Liver (tissue), 3 donors: ENCODE data around the gene KRTAP2-3.

Experiments
- CTCF ChIP-seq: fragments of 150-350 bp; IDR thresholded peaks from 2 replicates; pipeline ENCODE4 v1.5.1; 2017; ENCODE audit warnings: improper control_type of control experiment, low read depth, low read length; ENCODE audit not compliant: missing input control
- EGR1 ChIP-seq, 2 donors: IDR thresholded peaks; 2 replicates each; pipeline ENCODE4 v1.6.1; 2016 to 2018; ENCODE audit warnings: antibody characterized with exemption in 2 of 2, low read depth in 2 of 2
- GABPA ChIP-seq, 2 donors: IDR thresholded peaks in 1 of 2; conservative IDR thresholded peaks in 1 of 2; 2 replicates each; pipeline ENCODE4 v1.6.1; 2016; ENCODE audit warnings: antibody characterized with exemption in 2 of 2, mild to moderate bottlenecking in 1 of 2, moderate library complexity in 1 of 2
- HNF4A ChIP-seq, 2 donors: conservative IDR thresholded peaks; 2 replicates each; pipeline ENCODE4 v1.6.1; 2016; ENCODE audit warnings: antibody characterized with exemption in 2 of 2, mild to moderate bottlenecking in 2 of 2
- JUND ChIP-seq, 2 donors: IDR thresholded peaks; 2 replicates each; pipeline ENCODE4 v1.6.1; 2016; ENCODE audit warnings: antibody characterized with exemption in 2 of 2
- SP1 ChIP-seq: IDR thresholded peaks from 2 replicates; pipeline ENCODE4 v1.6.1; 2018; ENCODE audit warnings: antibody characterized with exemption, mild to moderate bottlenecking
- TAF1 ChIP-seq: conservative IDR thresholded peaks from 2 replicates; pipeline ENCODE4 v1.6.1; 2016; ENCODE audit warnings: antibody characterized with exemption, mild to moderate bottlenecking
- TF ChIP-seq, protein P1 (sequence below): IDR thresholded peaks from 2 replicates; pipeline ENCODE4 v1.6.1; 2016; ENCODE audit warnings: antibody characterized with exemption
- TF ChIP-seq, protein P2 (sequence below): IDR thresholded peaks from 2 replicates; pipeline ENCODE4 v1.6.1; 2016; ENCODE audit warnings: antibody characterized with exemption, mild to moderate bottlenecking
- TF ChIP-seq, protein P3 (sequence below): IDR thresholded peaks from 2 replicates; pipeline ENCODE4 v1.6.1; 2016; ENCODE audit warnings: antibody characterized with exemption
- TF ChIP-seq, protein P4 (sequence below): IDR thresholded peaks from 2 replicates; pipeline ENCODE4 v1.6.1; 2016; ENCODE audit warnings: antibody characterized with exemption
- donor health status: healthy.
- donor health status: healthy.

DNA sequence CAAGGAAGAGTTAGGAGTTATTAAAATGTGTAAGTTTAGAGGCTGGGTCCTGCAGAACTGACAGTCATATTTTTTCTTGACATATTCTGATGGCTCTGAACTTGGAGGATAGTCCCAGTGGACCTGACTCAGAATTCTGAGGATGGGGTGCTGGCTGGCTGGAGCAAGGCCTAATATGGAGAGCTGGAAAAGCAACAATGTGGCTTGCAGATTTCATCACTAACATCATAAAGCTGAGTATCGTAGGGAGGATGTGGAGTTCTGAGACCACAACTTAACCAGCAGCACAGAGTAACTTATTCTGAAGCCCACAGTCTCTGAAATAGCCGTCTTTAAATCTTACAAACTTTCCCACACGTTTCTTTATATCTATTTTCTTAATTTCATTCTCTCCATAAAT lies 35.2 kb downstream of the KRTAP2-3 start:
- no peak for TF ChIP-seq CTCF
- TF ChIP-seq, protein P1, sequence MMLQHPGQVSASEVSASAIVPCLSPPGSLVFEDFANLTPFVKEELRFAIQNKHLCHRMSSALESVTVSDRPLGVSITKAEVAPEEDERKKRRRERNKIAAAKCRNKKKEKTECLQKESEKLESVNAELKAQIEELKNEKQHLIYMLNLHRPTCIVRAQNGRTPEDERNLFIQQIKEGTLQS, result no peak
- TF ChIP-seq EGR1 (IDR thresholded peaks at IDR 0.05; ENCODE audit: low read depth in 2 of 2), result no peak
- TF ChIP-seq, protein P2, sequence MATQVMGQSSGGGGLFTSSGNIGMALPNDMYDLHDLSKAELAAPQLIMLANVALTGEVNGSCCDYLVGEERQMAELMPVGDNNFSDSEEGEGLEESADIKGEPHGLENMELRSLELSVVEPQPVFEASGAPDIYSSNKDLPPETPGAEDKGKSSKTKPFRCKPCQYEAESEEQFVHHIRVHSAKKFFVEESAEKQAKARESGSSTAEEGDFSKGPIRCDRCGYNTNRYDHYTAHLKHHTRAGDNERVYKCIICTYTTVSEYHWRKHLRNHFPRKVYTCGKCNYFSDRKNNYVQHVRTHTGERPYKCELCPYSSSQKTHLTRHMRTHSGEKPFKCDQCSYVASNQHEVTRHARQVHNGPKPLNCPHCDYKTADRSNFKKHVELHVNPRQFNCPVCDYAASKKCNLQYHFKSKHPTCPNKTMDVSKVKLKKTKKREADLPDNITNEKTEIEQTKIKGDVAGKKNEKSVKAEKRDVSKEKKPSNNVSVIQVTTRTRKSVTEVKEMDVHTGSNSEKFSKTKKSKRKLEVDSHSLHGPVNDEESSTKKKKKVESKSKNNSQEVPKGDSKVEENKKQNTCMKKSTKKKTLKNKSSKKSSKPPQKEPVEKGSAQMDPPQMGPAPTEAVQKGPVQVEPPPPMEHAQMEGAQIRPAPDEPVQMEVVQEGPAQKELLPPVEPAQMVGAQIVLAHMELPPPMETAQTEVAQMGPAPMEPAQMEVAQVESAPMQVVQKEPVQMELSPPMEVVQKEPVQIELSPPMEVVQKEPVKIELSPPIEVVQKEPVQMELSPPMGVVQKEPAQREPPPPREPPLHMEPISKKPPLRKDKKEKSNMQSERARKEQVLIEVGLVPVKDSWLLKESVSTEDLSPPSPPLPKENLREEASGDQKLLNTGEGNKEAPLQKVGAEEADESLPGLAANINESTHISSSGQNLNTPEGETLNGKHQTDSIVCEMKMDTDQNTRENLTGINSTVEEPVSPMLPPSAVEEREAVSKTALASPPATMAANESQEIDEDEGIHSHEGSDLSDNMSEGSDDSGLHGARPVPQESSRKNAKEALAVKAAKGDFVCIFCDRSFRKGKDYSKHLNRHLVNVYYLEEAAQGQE, result no peak
- TF ChIP-seq JUND (IDR thresholded peaks at IDR 0.05), result no peak
- no peak for TF ChIP-seq GABPA (IDR thresholded peaks at IDR 0.05 in 1 of 2, conservative IDR thresholded peaks at IDR 0.05 in 1 of 2)
- no peak for TF ChIP-seq TAF1
- TF ChIP-seq SP1, result no peak
- TF ChIP-seq, protein P3, sequence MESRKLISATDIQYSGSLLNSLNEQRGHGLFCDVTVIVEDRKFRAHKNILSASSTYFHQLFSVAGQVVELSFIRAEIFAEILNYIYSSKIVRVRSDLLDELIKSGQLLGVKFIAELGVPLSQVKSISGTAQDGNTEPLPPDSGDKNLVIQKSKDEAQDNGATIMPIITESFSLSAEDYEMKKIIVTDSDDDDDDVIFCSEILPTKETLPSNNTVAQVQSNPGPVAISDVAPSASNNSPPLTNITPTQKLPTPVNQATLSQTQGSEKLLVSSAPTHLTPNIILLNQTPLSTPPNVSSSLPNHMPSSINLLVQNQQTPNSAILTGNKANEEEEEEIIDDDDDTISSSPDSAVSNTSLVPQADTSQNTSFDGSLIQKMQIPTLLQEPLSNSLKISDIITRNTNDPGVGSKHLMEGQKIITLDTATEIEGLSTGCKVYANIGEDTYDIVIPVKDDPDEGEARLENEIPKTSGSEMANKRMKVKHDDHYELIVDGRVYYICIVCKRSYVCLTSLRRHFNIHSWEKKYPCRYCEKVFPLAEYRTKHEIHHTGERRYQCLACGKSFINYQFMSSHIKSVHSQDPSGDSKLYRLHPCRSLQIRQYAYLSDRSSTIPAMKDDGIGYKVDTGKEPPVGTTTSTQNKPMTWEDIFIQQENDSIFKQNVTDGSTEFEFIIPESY, result no peak
- TF ChIP-seq, protein P4, sequence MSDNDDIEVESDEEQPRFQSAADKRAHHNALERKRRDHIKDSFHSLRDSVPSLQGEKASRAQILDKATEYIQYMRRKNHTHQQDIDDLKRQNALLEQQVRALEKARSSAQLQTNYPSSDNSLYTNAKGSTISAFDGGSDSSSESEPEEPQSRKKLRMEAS, result no peak
- no peak for TF ChIP-seq HNF4A (conservative IDR thresholded peaks at IDR 0.05)
